GM12878 (cell line): ENCODE data around the gene SMPD3.

ENCODE experiments used
- EED ChIP-seq: sonication (generic); IDR thresholded peaks from 2 replicates; pipeline ENCODE4 v1.6.1; 2016; ENCODE audit warnings: antibody characterized with exemption, low read depth
- GABPA ChIP-seq: IDR thresholded peaks from 2 replicates; pipeline ENCODE4 v1.6.1; 2014; ENCODE audit warnings: antibody characterized with exemption, low read depth, mild to moderate bottlenecking, inconsistent platforms
- HDAC2 ChIP-seq: fragments of 200-600 bp; sonication (generic); IDR thresholded peaks from 2 replicates; pipeline ENCODE4 v1.6.1; 2017
- POLR2AphosphoS5 ChIP-seq: IDR thresholded peaks from 2 replicates; pipeline ENCODE4 v1.6.1; 2011; ENCODE audit warnings: mild to moderate bottlenecking, low read length, inconsistent platforms
- TF ChIP-seq, protein P1 (sequence below): IDR thresholded peaks from 2 replicates; pipeline ENCODE4 v1.6.1; 2012; ENCODE audit warnings: mild to moderate bottlenecking, low read depth, low read length

DNA sequence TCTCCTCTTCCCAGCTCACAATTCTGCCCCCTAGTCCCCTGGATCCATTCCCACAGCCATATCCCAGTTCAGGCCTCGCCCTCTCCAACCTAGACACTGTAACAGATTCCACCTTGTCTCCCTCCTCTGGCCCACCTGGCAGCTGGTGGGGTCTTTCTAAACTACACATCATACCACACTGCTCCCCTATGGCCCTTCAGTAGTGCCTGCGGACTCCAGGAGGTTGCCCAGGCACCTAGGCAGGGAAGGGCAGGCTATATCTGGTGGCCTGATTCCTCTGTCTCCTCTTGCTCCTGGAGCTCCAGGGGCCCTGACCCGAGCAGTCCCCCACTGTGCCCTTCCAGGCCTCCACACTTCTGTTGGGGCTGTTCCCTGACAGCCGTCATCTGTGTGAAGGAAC lies 64.5 kb downstream of the SMPD3 start:
- TF ChIP-seq HDAC2 (no peak), POLR2AphosphoS5 (no peak), GABPA (no peak), EED (no peak)
- TF ChIP-seq, protein P1, sequence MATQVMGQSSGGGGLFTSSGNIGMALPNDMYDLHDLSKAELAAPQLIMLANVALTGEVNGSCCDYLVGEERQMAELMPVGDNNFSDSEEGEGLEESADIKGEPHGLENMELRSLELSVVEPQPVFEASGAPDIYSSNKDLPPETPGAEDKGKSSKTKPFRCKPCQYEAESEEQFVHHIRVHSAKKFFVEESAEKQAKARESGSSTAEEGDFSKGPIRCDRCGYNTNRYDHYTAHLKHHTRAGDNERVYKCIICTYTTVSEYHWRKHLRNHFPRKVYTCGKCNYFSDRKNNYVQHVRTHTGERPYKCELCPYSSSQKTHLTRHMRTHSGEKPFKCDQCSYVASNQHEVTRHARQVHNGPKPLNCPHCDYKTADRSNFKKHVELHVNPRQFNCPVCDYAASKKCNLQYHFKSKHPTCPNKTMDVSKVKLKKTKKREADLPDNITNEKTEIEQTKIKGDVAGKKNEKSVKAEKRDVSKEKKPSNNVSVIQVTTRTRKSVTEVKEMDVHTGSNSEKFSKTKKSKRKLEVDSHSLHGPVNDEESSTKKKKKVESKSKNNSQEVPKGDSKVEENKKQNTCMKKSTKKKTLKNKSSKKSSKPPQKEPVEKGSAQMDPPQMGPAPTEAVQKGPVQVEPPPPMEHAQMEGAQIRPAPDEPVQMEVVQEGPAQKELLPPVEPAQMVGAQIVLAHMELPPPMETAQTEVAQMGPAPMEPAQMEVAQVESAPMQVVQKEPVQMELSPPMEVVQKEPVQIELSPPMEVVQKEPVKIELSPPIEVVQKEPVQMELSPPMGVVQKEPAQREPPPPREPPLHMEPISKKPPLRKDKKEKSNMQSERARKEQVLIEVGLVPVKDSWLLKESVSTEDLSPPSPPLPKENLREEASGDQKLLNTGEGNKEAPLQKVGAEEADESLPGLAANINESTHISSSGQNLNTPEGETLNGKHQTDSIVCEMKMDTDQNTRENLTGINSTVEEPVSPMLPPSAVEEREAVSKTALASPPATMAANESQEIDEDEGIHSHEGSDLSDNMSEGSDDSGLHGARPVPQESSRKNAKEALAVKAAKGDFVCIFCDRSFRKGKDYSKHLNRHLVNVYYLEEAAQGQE: no peak
